Omental fat pad (tissue), 4 donors: Measurements from ENCODE around the gene TPRKB. TPM values are rescaled to one million over a fixed set of nuclear protein-coding genes. Genes with fewer than 3 reads are reported as not detected.

Experiments
- ATAC-seq: fragments of 150-250 bp; one replicate; pipeline ENCODE4 v1.9.1; 2016; ENCODE audit warnings: mild to moderate bottlenecking, moderate library complexity; ENCODE audit not compliant: low FRiP score
- DNase-seq: peaks from one replicate; pipeline ENCODE4 v3.0.0-alpha.2; 2019; ENCODE audit warnings: low spot score
- total RNA-seq, 4 donors: library from RNA; depleted of rRNA; stranded (reverse); fragments of >200 nt; gene quantifications; one replicate each; pipeline ENCODE4 v1.1.0, GENCODE V29; 2016
- TF ChIP-seq, protein P1 (sequence below), 3 donors: fragments of 450-650 bp; IDR thresholded peaks; one replicate each; pipeline ENCODE4 v1.5.1; 2016 to 2017; ENCODE audit warnings: antibody characterized with exemption in 3 of 3, mild to moderate bottlenecking in 3 of 3, moderate library complexity in 2 of 3

TPRKB gene
- total RNA-seq, 4 donors from 2014 or later: 20.4 to 37.4 (median 22.9) TPM

DNA sequence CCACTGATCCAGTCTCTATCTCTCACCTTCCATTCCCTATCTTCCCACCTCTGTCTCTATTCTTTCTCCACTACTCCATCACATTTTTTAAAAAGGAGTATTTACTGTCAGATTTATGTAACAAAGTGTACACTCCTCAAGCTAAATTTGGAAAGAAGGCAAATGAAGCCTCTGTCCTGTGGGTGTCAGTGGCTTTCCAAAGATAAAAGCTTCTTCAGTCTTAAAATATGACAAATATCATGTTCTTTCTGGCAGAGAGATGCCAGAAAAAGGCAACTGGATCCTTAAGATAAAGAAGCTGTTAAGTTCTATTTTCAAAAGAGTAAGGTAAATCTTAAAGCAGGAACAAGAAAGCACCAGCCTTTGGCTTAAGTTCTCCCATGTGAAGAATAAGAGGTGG lies 35.7 kb upstream of the TPRKB start:
- TF ChIP-seq, protein P1, sequence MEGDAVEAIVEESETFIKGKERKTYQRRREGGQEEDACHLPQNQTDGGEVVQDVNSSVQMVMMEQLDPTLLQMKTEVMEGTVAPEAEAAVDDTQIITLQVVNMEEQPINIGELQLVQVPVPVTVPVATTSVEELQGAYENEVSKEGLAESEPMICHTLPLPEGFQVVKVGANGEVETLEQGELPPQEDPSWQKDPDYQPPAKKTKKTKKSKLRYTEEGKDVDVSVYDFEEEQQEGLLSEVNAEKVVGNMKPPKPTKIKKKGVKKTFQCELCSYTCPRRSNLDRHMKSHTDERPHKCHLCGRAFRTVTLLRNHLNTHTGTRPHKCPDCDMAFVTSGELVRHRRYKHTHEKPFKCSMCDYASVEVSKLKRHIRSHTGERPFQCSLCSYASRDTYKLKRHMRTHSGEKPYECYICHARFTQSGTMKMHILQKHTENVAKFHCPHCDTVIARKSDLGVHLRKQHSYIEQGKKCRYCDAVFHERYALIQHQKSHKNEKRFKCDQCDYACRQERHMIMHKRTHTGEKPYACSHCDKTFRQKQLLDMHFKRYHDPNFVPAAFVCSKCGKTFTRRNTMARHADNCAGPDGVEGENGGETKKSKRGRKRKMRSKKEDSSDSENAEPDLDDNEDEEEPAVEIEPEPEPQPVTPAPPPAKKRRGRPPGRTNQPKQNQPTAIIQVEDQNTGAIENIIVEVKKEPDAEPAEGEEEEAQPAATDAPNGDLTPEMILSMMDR (IDR thresholded peaks at IDR 0.05): no peak
- ATAC-seq (no peak), DNase-seq (no peak)

DNA sequence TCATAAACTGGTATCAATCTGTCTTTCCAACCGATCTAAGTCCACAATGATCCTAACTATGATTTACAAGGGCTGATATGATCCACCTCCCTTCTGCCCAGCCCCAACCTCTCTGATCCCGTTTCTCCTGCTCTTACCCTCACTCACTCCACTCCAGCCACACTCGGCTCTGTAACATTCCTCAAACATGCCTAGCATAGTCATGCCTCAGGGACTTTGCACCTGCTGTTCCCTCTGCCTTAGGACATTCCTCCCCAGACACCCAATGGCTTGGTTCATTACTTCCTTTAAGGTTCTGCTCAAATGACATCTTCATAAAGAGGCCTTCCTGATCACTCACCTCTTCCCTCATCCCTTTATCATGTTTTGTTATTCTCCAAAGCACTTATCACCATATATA lies 33.6 kb upstream of the TPRKB start:
- TF ChIP-seq, protein P1 (IDR thresholded peaks at IDR 0.05): no peak
- DNase-seq (no peak), ATAC-seq (no peak)

DNA sequence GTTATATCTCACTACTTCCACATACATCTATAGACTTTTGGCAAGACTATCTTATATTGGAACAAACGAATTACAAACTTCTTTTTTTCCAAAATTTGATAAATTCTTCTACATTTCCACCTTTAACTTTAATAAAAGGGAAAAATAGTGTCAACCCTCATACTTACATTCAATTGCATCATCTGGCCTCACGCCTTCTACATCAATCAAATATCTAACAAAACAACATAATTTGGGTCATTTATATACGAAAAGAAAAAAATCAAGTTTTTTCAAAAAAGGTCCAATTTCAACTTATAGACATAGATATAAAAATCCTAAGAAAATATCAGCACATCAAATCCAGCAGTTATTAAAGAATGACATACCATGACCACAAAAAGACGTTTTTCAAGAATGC lies 29.8 kb upstream of the TPRKB start:
- ATAC-seq: no peak
- DNase-seq: no peak
- TF ChIP-seq, protein P1 (IDR thresholded peaks at IDR 0.05): no peak

DNA sequence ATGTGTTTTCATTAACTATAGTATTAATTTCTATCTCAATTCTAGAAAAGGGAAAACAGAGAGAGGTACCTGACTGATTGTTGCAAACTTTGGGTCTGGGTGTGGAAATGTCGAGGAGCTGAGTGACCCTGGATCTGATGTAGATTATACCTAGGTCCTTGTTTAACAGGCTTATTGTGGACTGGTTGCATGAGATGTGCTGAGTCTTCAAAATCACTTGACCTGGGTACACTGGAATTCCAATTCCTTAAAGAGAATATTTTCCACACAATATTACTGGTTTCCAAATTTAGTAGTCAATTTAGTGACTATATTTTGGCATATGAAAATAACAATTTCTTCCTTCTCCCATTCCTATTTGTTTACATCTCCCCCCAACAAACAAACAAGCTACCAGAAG lies 29.2 kb upstream of the TPRKB start:
- ATAC-seq (no peak), DNase-seq (no peak)
- TF ChIP-seq, protein P1 (IDR thresholded peaks at IDR 0.05): no peak

DNA sequence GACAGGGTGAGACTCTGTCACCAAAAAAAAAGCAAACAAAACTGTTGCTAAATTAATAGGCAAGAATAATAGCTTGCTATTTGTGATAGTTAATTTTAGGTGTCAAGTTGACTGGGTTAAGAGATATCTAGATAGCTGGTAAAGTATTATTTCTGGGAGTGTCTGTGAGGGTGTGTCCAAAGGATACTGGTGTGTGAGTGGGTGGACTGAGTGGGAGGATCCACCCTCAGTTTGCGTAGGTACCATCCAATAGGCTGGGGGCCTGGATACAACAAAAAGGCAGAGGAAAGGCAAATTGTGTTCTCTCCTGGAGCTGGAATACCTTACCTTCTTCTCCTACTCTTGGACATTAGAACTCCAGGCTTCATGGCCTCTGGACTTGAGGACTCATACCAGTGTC lies 27.8 kb upstream of the TPRKB start:
- no peak for ATAC-seq
- DNase-seq: no peak
- TF ChIP-seq, protein P1 (IDR thresholded peaks at IDR 0.05): no peak

DNA sequence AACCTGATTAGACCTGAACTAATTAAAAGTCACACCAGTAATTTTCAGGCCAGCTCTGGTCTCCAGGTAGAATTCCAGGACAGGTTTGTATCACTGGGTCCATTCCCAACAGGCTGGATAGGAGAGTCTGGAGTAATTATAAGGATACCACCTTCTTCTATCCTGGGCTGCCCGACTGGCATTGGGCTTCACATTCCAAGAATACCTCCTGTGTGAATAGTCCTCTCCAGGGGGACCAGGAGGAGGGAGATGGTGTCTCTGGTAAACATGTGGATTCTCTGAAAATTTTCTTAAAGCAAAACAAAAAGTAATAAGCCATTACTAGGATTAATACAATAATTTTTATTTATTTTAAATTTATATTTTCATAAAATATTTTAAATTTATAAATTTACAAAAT lies 25.4 kb upstream of the TPRKB start:
- DNase-seq: no peak
- no peak for ATAC-seq
- TF ChIP-seq, protein P1 (IDR thresholded peaks at IDR 0.05): no peak

DNA sequence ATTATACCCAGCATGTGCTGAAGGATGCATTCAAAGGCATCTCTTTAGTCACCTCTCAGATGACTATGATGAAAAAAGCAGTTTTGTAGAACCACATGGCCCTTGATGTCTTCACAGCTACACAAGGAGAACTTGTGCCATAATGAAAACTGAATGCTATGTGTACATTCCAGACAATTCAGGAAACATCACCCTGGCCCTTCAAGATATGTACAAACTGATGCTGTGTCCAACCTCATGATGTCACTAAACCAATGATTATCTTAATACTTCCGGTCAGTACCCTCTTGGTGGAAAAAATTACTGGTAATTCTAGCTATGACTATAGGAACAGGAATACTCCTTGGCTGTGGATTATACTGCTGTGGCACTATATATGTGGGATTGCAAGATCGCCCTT lies 22.8 kb upstream of the TPRKB start:
- DNase-seq (no peak), ATAC-seq (no peak)
- TF ChIP-seq, protein P1 (IDR thresholded peaks at IDR 0.05): no peak
